NCI-H2196 (cell line): ENCODE measurements around the gene OTOGL.

Source experiments
- DNase-seq: peaks from one replicate; lab custom pipeline; 2025; ENCODE audit not compliant: unreplicated experiment; lab: John Stamatoyannopoulos, UW

Gene OTOGL

DNA sequence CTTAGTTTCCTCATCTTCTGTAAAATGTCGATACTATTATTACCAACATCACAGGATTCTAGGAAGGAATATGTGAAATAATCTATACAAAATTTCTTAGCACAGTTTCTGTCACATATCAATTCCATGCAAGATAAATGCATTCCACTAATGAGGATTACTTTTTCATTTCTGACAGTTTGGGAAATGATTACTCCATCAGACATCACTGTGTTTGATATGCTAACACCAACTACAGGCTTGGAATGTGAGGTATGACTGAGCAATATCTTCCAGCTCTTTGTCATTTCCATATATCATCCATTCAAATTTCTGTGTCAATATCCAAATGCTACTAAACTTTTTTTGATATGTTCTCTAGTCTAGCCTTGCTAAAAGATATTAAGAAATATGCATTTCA, 233.5 kb downstream of the OTOGL start:
- no peak for DNase-seq

DNA sequence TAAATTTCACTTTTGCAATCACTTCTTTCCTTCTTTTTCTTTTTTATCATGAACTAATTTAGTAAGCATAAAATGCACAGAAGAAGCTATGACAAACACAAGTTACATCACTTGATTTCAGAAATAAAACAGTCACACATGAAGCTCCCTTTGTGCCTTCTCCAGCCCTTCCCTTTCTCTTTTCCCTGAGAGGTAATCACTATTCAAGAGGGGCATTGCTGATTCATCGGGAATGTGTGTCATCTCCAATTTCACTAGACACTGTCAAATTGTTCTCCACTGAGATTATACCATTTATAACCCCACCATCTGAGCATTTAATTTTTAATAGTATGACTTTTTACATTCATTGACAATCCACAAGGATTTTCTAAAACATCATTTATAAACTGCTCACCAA, 253.1 kb downstream of the OTOGL start:
- no peak for DNase-seq

GRCh38 chr12:80353254-80353653, 253.9 kb downstream of the OTOGL start:
- DNase-seq, result no peak

DNA sequence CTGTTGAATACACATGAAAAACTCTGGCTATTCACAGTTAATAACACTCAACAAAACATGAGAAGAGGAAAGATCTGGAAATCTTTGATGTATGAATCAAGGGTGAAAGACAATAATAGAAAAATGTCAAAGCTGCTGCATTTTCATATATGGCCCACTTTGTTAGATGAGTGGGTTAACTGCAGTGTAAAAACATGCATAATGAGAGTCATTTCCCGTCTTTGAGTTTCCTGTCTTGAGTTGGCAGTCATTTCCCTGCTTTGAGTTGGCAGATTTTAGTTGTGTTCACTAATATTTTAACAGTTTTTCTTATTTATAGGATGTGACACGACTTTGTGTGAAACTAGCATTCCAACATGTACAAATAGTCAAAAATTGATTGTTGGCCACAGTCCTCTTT, 256.8 kb downstream of the OTOGL start:
- DNase-seq, result no peak

- no peak for DNase-seq
These were observed 260.4 kb downstream of the OTOGL start for GRCh38 chr12:80359703-80360102.

DNA sequence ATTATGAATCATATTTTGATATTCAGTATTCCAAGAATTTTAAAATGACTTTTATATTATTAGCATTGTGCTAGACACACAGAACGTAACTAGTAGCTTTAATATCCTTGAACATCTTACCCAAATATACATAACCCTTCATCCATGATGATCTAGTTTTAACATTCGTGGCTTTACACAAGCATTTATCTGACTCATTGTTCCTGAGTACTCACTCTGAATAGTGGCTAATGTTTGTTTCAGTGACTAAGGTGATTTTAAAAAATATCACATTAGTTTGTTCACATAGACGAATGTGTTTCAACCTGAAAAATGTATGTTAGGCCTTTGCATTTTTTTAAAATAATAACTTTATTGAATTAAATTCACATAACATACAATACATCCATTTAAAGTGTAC, 264.7 kb downstream of the OTOGL start:
- DNase-seq, result no peak

- DNase-seq, result no peak
These were observed 274.3 kb downstream of the OTOGL start for GRCh38 chr12:80373666-80374065.

DNA sequence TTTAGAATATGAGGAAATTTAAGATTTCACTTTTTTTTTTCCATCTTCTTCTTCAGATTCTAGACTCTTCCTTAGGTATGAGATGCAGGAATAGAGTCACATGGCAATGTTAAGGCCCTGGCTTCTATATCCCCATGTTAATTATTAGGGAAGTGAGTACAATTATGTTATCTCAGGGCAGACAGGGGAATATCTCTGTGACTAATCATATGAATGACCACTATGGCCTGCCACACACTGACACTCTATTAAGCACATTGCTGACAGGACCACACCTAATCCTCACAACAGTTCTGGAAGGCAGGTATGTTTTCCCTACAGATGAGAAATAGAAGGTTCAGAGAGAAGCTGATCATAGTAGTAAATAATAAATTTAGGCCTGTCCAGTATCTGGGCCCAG, 275.3 kb downstream of the OTOGL start:
- DNase-seq, result no peak

DNA sequence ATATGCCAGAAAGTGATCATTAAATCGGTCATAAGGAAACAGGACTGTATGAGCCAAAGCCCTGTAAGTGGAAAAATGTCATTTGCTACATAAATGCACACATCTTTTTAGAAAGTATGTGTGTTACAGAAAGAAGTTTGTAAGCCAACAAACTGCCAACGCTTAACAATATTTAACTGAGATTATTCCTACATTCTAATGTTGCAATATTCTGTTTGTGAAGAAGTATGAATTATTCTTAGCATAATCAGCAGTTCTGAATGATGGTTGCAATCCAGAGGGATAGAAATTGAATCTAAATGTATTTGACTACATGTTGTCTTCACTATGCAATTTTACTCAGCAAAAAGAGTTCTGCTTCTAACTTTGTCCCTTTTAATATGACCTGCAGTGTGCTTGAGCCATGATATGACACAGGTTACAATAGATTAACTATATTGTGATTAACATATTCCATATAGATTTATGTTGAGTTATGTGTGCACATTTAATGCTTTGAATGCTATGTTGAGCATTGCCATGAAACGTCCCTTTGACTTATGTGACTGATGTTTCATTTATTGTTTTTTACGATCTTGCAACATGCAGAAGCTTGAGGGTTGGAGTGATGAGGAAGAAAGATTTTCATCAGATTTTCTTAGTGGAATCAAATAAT, 277.9 kb downstream of the OTOGL start:
- no peak for DNase-seq

GRCh38 chr12:80381121-80381520, 281.8 kb downstream of the OTOGL start:
- no peak for DNase-seq

- DNase-seq, result no peak
These were observed 282.9 kb downstream of the OTOGL start for GRCh38 chr12:80382254-80382653.

GRCh38 chr12:80400571-80400991, 301.2 kb downstream of the OTOGL start:
- no peak for DNase-seq

GRCh38 chr12:80401191-80401590, 301.9 kb downstream of the OTOGL start:
- no peak for DNase-seq

GRCh38 chr12:80404629-80405028, 305.3 kb downstream of the OTOGL start:
- DNase-seq, result no peak

GRCh38 chr12:80406253-80406652, 306.9 kb downstream of the OTOGL start:
- no peak for DNase-seq

DNA sequence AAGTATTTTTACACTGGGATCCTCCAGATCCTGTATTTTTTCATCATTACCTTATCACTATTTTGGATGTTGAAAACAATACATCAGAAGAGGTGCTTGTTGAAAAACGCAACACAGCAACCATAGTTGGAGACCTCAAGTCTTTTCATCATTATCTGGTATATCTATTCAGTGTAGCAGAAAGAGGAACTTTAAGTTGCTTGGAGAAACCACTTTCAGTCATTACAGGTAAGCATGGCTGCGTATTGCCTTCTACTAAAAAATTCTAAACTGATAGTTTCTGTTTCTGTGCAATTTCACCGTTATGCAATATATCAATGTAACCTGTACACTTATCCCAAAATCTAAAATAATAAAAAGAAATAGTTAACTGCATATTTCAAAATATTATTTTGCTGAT, 312.4 kb downstream of the OTOGL start:
- DNase-seq, result no peak

GRCh38 chr12:80412343-80412953, 313.1 kb downstream of the OTOGL start:
- peak; percentile 58 for DNase-seq

DNA sequence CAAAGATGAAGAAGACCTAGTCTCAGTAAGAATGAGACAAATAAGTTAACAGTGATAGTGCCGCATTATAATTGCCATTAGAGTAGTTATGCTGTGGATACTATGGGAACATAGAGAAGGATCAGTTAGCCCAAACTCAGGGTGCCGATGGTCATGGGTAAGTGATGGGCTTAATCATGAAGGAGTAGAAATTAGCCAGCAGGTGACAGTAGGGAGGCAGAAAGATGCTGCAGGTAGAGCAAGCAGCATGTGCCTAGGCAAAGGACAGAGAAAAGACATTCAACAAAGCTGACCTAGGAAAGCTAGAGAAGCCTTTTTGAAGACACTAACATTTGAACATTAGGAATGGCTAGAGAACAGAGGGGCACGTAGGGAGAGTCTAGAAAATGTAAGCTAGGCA, 314.1 kb downstream of the OTOGL start:
- no peak for DNase-seq

DNA sequence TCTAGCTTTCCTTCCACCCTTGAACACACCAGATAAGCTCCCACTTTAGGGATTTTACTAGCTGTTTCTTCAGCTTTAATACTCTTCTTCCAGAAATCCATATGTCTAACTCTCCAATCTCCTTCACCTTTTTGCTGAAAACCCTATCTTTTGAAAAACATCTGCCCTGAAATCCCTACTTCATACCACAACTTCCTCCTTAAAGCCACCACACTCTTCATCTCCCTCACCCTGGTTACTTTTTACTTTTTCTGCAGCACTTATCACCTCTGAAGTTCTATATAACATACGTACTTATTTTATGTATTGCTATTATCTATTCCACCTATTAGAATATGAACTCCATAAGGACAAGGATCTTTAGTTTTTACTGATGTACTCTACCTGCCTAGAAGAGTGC, 316.1 kb downstream of the OTOGL start:
- no peak for DNase-seq

DNA sequence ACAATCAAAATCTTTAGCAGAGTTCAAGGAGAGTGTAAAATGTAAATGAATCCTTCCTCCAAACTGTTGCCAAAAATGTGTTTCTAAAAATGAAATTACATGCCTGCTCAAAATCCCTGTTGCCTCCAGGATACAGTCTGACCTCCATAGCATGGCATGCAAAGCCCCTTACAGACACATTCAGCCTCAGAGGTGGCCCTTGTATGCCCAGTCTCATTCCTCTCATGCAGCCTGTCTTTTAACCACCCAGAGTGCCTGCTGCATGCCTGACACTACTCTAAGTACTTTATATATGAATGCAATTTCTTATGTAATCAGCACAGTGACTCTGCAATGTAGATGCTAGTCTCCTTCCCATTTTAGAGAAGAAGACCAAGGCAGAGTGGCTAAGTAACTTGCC, 320.3 kb downstream of the OTOGL start:
- no peak for DNase-seq

- DNase-seq, result no peak
These were observed 320.7 kb downstream of the OTOGL start for GRCh38 chr12:80420075-80420474.

DNA sequence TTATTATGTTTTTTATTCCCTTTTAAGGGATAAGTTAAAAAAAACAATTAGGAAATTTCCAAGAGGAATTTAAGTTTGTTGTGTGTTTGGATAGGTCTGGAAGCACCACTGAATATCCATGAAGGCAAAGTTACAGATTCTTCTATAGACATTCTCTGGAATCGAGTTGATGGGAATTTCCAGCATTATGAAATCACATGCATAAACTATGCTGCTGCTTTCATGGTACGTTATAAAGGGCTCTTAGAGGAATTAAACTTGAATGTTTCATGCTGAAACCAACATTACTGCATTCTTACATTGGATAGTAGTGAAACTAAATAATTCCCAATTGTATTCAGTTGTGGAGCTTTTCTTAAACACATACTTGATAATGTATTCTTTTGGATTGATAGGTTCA, 323.2 kb downstream of the OTOGL start:
- no peak for DNase-seq
